Measurements from ENCODE around the gene EIF1.
"Not testable (repeated sequence)": the region's sequence is repeated elsewhere in the genome, so short reads cannot be mapped to it uniquely, and the experiment has no call there.

The EIF1 gene

GRCh38 chr17:41655611-41656111 lies 33.0 kb upstream of the EIF1 start:
- no peak for DNase-seq (ENCODE audit: low read depth)

- DNase-seq (ENCODE audit: low read depth): no peak
These were observed 32.2 kb upstream of the EIF1 start for GRCh38 chr17:41656249-41657023.

- no peak for DNase-seq (ENCODE audit: low read depth)
These were observed 31.4 kb upstream of the EIF1 start for GRCh38 chr17:41657176-41657754.

- DNase-seq (ENCODE audit: low read depth): no peak
These were observed 30.7 kb upstream of the EIF1 start for GRCh38 chr17:41657936-41658335.

- no peak for DNase-seq (ENCODE audit: low read depth)
These were observed 29.8 kb upstream of the EIF1 start for GRCh38 chr17:41658846-41659245.

GRCh38 chr17:41659427-41660212 lies 29.1 kb upstream of the EIF1 start:
- no peak for DNase-seq (ENCODE audit: low read depth)

GRCh38 chr17:41660221-41660711 lies 28.4 kb upstream of the EIF1 start:
- no peak for DNase-seq (ENCODE audit: low read depth)

GRCh38 chr17:41663451-41664171 lies 25.1 kb upstream of the EIF1 start:
- DNase-seq (ENCODE audit: low read depth): no peak

- no peak for DNase-seq (ENCODE audit: low read depth)
These were observed 24.6 kb upstream of the EIF1 start for GRCh38 chr17:41664172-41664457.

- no peak for DNase-seq (ENCODE audit: low read depth)
These were observed 23.8 kb upstream of the EIF1 start for GRCh38 chr17:41664587-41665565.

- DNase-seq (ENCODE audit: low read depth): peak; percentile 88
These were observed 23.0 kb upstream of the EIF1 start for GRCh38 chr17:41665566-41666236.

GRCh38 chr17:41666237-41666641 lies 22.4 kb upstream of the EIF1 start:
- DNase-seq (ENCODE audit: low read depth): no peak

- peak; percentile 71 for DNase-seq (ENCODE audit: low read depth)
These were observed 21.9 kb upstream of the EIF1 start for GRCh38 chr17:41666708-41667279.

- no peak for DNase-seq (ENCODE audit: low read depth)
These were observed 21.2 kb upstream of the EIF1 start for GRCh38 chr17:41667280-41668041.

- no peak for DNase-seq (ENCODE audit: low read depth)
These were observed 16.5 kb upstream of the EIF1 start for GRCh38 chr17:41672153-41672552.

- DNase-seq (ENCODE audit: low read depth): not testable (repeated sequence)
These were observed 13.3 kb upstream of the EIF1 start for GRCh38 chr17:41675157-41676057.

- DNase-seq (ENCODE audit: low read depth): no peak
These were observed 12.6 kb upstream of the EIF1 start for GRCh38 chr17:41676058-41676419.

- DNase-seq (ENCODE audit: low read depth): no peak
These were observed 10.2 kb upstream of the EIF1 start for GRCh38 chr17:41678411-41678906.
